Endothelial cell of umbilical vein (primary cell): ENCODE data around the gene ATXN1. TPM values are rescaled to one million over a fixed set of nuclear protein-coding genes. Genes with fewer than 3 reads are reported as not detected.

Experiments used
- BruUV-seq: library from RNA; stranded (reverse); fragments of 400-500 nt; replicated peaks from 2 replicates; lab custom pipeline; 2021; lab: Mats Ljungman, UMichigan
- CTCF ChIA-PET: fragments of 300-600, 350-600 bp; sonication (Branson Sonifier 250); formaldehyde crosslinking; loops from one replicate; lab custom pipeline; 2021; ENCODE audit warnings: antibody characterized with exemption, inconsistent platforms; lab: Charles Lee
- POLR2A ChIA-PET: fragments of 300-600, 350-600 bp; sonication (Branson Sonifier 250); formaldehyde crosslinking; loops from one replicate; lab custom pipeline; 2021; ENCODE audit warnings: antibody characterized with exemption, inconsistent platforms; lab: Charles Lee
- DNase-seq: peaks from one replicate; pipeline ENCODE4 v3.0.0-alpha.2; 2011; ENCODE audit warnings: low read depth, low spot score
- FAIRE-seq: peaks from 2 replicates; lab custom pipeline; 2011; peaks lifted over from hg19 to GRCh38; lab: Jason Lieb, UNC
- H2AFZ ChIP-seq: 2 replicates; pipeline ENCODE4 v1.6.0; 2012; ENCODE audit warnings: low read depth, low read length, control low read depth, inconsistent platforms
- H3K27ac ChIP-seq: 2 replicates; pipeline ENCODE4 v1.5.1; 2011; ENCODE audit warnings: low read depth, mild to moderate bottlenecking, control low read depth, low read length, moderate library complexity; ENCODE audit not compliant: insufficient read depth
- H3K27me3 ChIP-seq, 2 experiments: 2 replicates each; pipeline versions ENCODE4 v1.6.0 to v1.6.1; 2011; ENCODE audit warnings: low read length in 2 of 2, mixed read lengths in 1 of 2; ENCODE audit not compliant: control insufficient read depth in 2 of 2, insufficient read depth in 2 of 2
- H3K36me3 ChIP-seq, 2 experiments: 2 replicates in 1 of 2; 3 replicates in 1 of 2; pipeline ENCODE4 v1.5.1; 2011; ENCODE audit warnings: low read length in 2 of 2, mild to moderate bottlenecking in 1 of 2, moderate library complexity in 1 of 2; ENCODE audit not compliant: control insufficient read depth in 2 of 2, insufficient read depth in 2 of 2; ENCODE audit errors: extremely low read depth in 1 of 2
- H3K4me1 ChIP-seq: 3 replicates; pipeline ENCODE4 v1.5.1; 2011; ENCODE audit warnings: mild to moderate bottlenecking, low read length; ENCODE audit not compliant: control insufficient read depth, insufficient read depth; ENCODE audit errors: extremely low read depth
- H3K4me2 ChIP-seq: 2 replicates; pipeline ENCODE4 v1.6.1; 2011; ENCODE audit warnings: low read length, control low read depth, mixed read lengths; ENCODE audit not compliant: insufficient read depth
- H3K4me3 ChIP-seq, 3 experiments: fragments of 200-600 bp in 1 of 3; sonication (generic), shearing (Covaris generic) in 1 of 3; replicated peaks in 1 of 3; 2 replicates each; pipeline ENCODE4 v1.5.1; 2011 to 2016; ENCODE audit warnings: control low read depth in 3 of 3, low read length in 3 of 3, mild to moderate bottlenecking in 2 of 3, inconsistent platforms in 1 of 3, low read depth in 1 of 3, moderate library complexity in 1 of 3; ENCODE audit not compliant: insufficient read depth in 1 of 3
- H3K79me2 ChIP-seq: 2 replicates; pipeline ENCODE4 v1.6.0; 2012; ENCODE audit warnings: low read length, inconsistent platforms; ENCODE audit not compliant: control insufficient read depth, insufficient read depth
- H3K9ac ChIP-seq: replicated peaks from 2 replicates; pipeline ENCODE3; 2011; ENCODE audit warnings: low read length, control low read depth; ENCODE audit not compliant: insufficient read depth; ENCODE audit errors: extremely low read depth
- H3K9me1 ChIP-seq: replicated peaks from 3 replicates; pipeline ENCODE4 v1.6.0; 2011; ENCODE audit warnings: mild to moderate bottlenecking, low read length; ENCODE audit not compliant: control insufficient read depth, insufficient read depth; ENCODE audit errors: extremely low read depth
- H3K9me3 ChIP-seq: replicated peaks from 2 replicates; pipeline ENCODE4 v1.5.1; 2012; ENCODE audit warnings: low read length, inconsistent platforms; ENCODE audit not compliant: control insufficient read depth, insufficient read depth
- H4K20me1 ChIP-seq: replicated peaks from 2 replicates; pipeline ENCODE3; 2011; ENCODE audit warnings: mild to moderate bottlenecking, low read length; ENCODE audit not compliant: control insufficient read depth, insufficient read depth; ENCODE audit errors: extremely low read depth
- CTCF ChIP-seq, 2 donors: IDR thresholded peaks; 1 replicate in 1 of 2; 2 replicates in 1 of 2; pipeline ENCODE4 v1.5.1; 2011; ENCODE audit warnings: low read length in 2 of 2, mild to moderate bottlenecking in 2 of 2, moderate library complexity in 2 of 2, control low read depth in 1 of 2, inconsistent platforms in 1 of 2, low read depth in 1 of 2; ENCODE audit not compliant: insufficient read depth in 1 of 2; ENCODE audit errors: extremely low read depth in 1 of 2
- EZH2 ChIP-seq: IDR thresholded peaks from 2 replicates; pipeline ENCODE4 v1.6.1; 2012; ENCODE audit warnings: borderline replicate concordance, low read depth, mild to moderate bottlenecking, moderate library complexity, low read length, inconsistent platforms; ENCODE audit not compliant: severe bottlenecking
- FOS ChIP-seq: IDR thresholded peaks from 2 replicates; pipeline ENCODE4 v1.6.1; 2011; ENCODE audit warnings: mild to moderate bottlenecking, low read length, moderate library complexity, borderline replicate concordance; ENCODE audit not compliant: insufficient read depth
- GATA2 ChIP-seq: IDR thresholded peaks from 2 replicates; pipeline ENCODE4 v1.7.0; 2011; ENCODE audit warnings: low read depth, mild to moderate bottlenecking, moderate library complexity, mixed read lengths, low read length; ENCODE audit not compliant: insufficient read length, insufficient read depth
- JUN ChIP-seq: IDR thresholded peaks from 2 replicates; pipeline ENCODE4 v1.6.1; 2011; ENCODE audit warnings: borderline replicate concordance, low read depth; ENCODE audit not compliant: insufficient read length, insufficient read depth
- MAX ChIP-seq: IDR thresholded peaks from 2 replicates; pipeline ENCODE4 v1.6.1; 2011; ENCODE audit not compliant: insufficient read depth, insufficient read length
- MYC ChIP-seq: IDR thresholded peaks from one replicate; pipeline ENCODE4 v1.6.1; 2011; ENCODE audit warnings: mild to moderate bottlenecking, low read depth, low read length
- POLR2A ChIP-seq: IDR thresholded peaks from 2 replicates; pipeline ENCODE4 v1.6.1; 2012; ENCODE audit warnings: low read depth, mild to moderate bottlenecking, control low read depth, low read length
- POLR2AphosphoS5 ChIP-seq: IDR thresholded peaks from 2 replicates; pipeline ENCODE4 v1.6.1; 2012; ENCODE audit warnings: low read depth, mild to moderate bottlenecking, control low read depth, low read length, moderate library complexity; ENCODE audit not compliant: insufficient read depth
- dilution Hi-C: fragments of 300-500 bp; cut with MboI; formaldehyde crosslinking; loops from one replicate; pipeline ENCODE4 v1.15.0; 2019; ENCODE audit warnings: low sequenced_read_pairs; ENCODE audit not compliant: extremely low pct_ligation_motif_present
- intact Hi-C: fragments of 100-400 bp; cut with micrococcal nuclease; formaldehyde crosslinking; loops from one replicate; pipeline ENCODE4 v1.10.0; 2022
- polyA plus RNA-seq, 4 experiments: library from polyadenylated mRNA; depleted of rRNA in 3 of 4; stranded (reverse) in 3 of 4; unstranded in 1 of 4; fragments of >200 nt; gene quantifications; 2 replicates each; pipeline versions ENCODE4 v1.2.1 to v1.2.3, GENCODE V29; 2011 to 2012; ENCODE audit warnings: missing spikeins in 1 of 4
- total RNA-seq: library from RNA; stranded (reverse); gene quantifications from 2 replicates; pipeline ENCODE4 v1.2.3, GENCODE V29; 2021

The ATXN1 gene
- total and polyA plus RNA-seq, 2 donors (not counting 3 experiments of a cell fraction or from before 2014, with no cell fraction given): 16.4 to 33.0 TPM

- peak; percentile 32 for DNase-seq
Measured at GRCh38 chr6:16397623-16398022, 363.6 kb downstream of the ATXN1 start.

More at GRCh38 chr6:16397623-16398022, 363.6 kb downstream of the ATXN1 start:
- no peak for FAIRE-seq
- H3K4me1 ChIP-seq: no peaks in the 10 kb centered on the region
- POLR2A ChIA-PET: no interaction called here
- no peaks in the 10 kb centered on the region for H3K9me3 ChIP-seq
- no peak overlapping the region for H3K9ac ChIP-seq
- H3K9me1 ChIP-seq: no peaks in the 10 kb centered on the region
- intact Hi-C loops: loop anchor here (2.0 kb wide), 1 partner anchor 41 kb away; no protein-coding TSS in a partner anchor
- no peak overlapping the region for H3K27ac ChIP-seq
- H3K4me3 ChIP-seq: no peak overlapping the region
- no peaks in the 10 kb centered on the region for H4K20me1 ChIP-seq
- no peak overlapping the region for H2AFZ ChIP-seq
- TF ChIP-seq MAX (no peak), MYC (no peak), CTCF (IDR thresholded peaks at IDR 0.05; ENCODE audit: extremely low read depth in 1 of 2, insufficient read depth in 1 of 2, low read depth in 1 of 2, low read length in 2 of 2) (no peak), EZH2 (no peak), POLR2AphosphoS5 (no peak), FOS (no peak), POLR2A (no peak), JUN (no peak), GATA2 (no peak)
- no peaks in the 10 kb centered on the region for H3K36me3 ChIP-seq
- H3K4me2 ChIP-seq: no peak overlapping the region
- H3K27me3 ChIP-seq: no peaks in the 10 kb centered on the region
- no peaks in the 10 kb centered on the region for H3K79me2 ChIP-seq
- no TSS peak for BruUV-seq
- CTCF ChIA-PET: interaction anchor here (1.2 to 3.3 kb wide), 3 partner anchors 12 to 66 kb away, joined by 3 to 18 read pairs (median 7); no protein-coding TSS in a partner anchor
- dilution Hi-C loops: no loop called here
